SH-SY5Y (cell line): ENCODE measurements around the gene RNF182.

Source experiments
- GATA2 ChIP-seq: IDR thresholded peaks from 2 replicates; pipeline ENCODE4 v1.6.1; 2011; ENCODE audit warnings: mild to moderate bottlenecking, low read depth, low read length
- GATA3 ChIP-seq: IDR thresholded peaks from 2 replicates; pipeline ENCODE4 v1.6.1; 2011; ENCODE audit warnings: low read depth, mild to moderate bottlenecking, low read length, moderate library complexity

DNA sequence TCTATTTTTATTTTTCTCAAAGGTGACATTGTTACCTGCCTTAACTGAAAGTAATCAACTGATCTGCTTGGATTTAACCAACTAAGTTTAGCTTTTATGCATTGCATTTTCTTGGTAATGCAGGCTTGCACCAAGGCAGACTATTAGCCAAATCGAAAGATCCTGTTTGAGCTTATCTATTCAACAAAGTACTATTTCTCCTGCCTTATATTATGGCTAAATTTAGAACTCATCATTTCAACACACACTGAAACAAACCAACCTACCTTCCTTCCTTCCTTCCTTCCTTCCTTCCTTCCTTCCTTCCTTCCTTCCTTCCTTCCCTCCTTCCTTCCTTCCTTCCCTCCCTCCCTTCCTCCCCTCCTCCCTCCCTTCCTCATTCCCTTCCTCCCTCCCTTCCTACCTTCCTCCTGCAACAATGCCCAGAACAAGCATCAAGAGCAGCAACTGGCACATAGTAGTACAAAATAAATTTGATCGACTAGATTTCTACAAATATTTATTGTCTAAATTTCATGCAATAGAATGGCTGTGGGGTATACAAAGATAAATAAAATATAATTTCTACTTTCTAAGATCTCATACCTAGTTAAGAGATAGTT, 17.0 kb upstream of the RNF182 start:
- no peak for TF ChIP-seq GATA2
- no peak for TF ChIP-seq GATA3
